Common myeloid progenitor, CD34-positive (primary cell): ENCODE data around the gene THBS4.
A peak's percentile ranks its signal among the peaks of the same experiment; 100 is the strongest.

Experiments
- CTCF ChIA-PET: fragments of 350-600 bp; sonication (Branson Sonifier 250); formaldehyde crosslinking; loops from one replicate; lab custom pipeline; 2021; ENCODE audit warnings: antibody characterized with exemption; lab: Charles Lee
- POLR2A ChIA-PET: fragments of 350-600 bp; sonication (Branson Sonifier 250); formaldehyde crosslinking; loops from one replicate; lab custom pipeline; 2021; ENCODE audit warnings: antibody characterized with exemption; lab: Charles Lee
- DNase-seq, 3 donors: peaks; one replicate each; pipeline versions ENCODE4 v3.0.0 to v3.0.0-alpha.2; 2013
- H3K27ac ChIP-seq, 2 experiments: 1 replicate in 1 of 2; 2 replicates in 1 of 2; pipeline ENCODE4 v1.7.0; 2013; ENCODE audit warnings: inconsistent platforms in 2 of 2, low read length in 2 of 2, mild to moderate bottlenecking in 2 of 2, low read depth in 1 of 2, moderate library complexity in 1 of 2; ENCODE audit not compliant: severe bottlenecking in 2 of 2, insufficient read depth in 1 of 2, poor library complexity in 1 of 2
- H3K27me3 ChIP-seq, 5 experiments: replicated peaks in 2 of 5; 1 replicate in 3 of 5; 2 replicates in 2 of 5; pipeline versions ENCODE4 v1.6.1 to v1.7.0; 2013; ENCODE audit warnings: low read length in 4 of 5, mild to moderate bottlenecking in 2 of 5, moderate library complexity in 2 of 5, inconsistent platforms in 1 of 5; ENCODE audit not compliant: insufficient read depth in 5 of 5, control insufficient read depth in 4 of 5
- H3K36me3 ChIP-seq, 4 experiments: 1 replicate in 2 of 4; 2 replicates in 2 of 4; pipeline versions ENCODE4 v1.6.1 to v1.7.0; 2013; ENCODE audit warnings: low read length in 3 of 4, control low read depth in 1 of 4, mild to moderate bottlenecking in 1 of 4; ENCODE audit not compliant: control insufficient read depth in 4 of 4, insufficient read depth in 4 of 4
- H3K4me1 ChIP-seq, 4 experiments: 1 replicate in 3 of 4; 2 replicates in 1 of 4; pipeline versions ENCODE4 v1.6.1 to v1.7.1; 2013; ENCODE audit warnings: low read length in 3 of 4, mild to moderate bottlenecking in 3 of 4, control low read depth in 1 of 4, inconsistent platforms in 1 of 4, moderate library complexity in 1 of 4; ENCODE audit not compliant: control insufficient read depth in 4 of 4, insufficient read depth in 4 of 4; ENCODE audit errors: control extremely low read depth in 1 of 4
- H3K4me3 ChIP-seq, 7 experiments: 1 replicate in 4 of 7; 2 replicates in 3 of 7; pipeline versions ENCODE4 v1.5.1 to v1.7.0; 2013; ENCODE audit warnings: mild to moderate bottlenecking in 7 of 7, low read length in 6 of 7, moderate library complexity in 6 of 7, inconsistent platforms in 2 of 7, low read depth in 2 of 7, control low read depth in 1 of 7; ENCODE audit not compliant: insufficient read depth in 4 of 7, control insufficient read depth in 1 of 7; ENCODE audit errors: extremely low read depth in 1 of 7
- H3K9me3 ChIP-seq, 5 experiments: 1 replicate in 4 of 5; 2 replicates in 1 of 5; pipeline versions ENCODE4 v1.6.1 to v1.7.1; 2013; ENCODE audit warnings: low read length in 4 of 5, mild to moderate bottlenecking in 2 of 5, inconsistent platforms in 1 of 5, low read depth in 1 of 5, moderate library complexity in 1 of 5; ENCODE audit not compliant: control insufficient read depth in 4 of 5, insufficient read depth in 2 of 5; ENCODE audit errors: control extremely low read depth in 1 of 5
- WGBS: methylation state at CpG from one replicate; pipeline ENCODE4 v1.1.5; 2013; ENCODE audit not compliant: insufficient coverage; 5-methylcytosine and 5-hydroxymethylcytosine counted together

THBS4 gene

DNA sequence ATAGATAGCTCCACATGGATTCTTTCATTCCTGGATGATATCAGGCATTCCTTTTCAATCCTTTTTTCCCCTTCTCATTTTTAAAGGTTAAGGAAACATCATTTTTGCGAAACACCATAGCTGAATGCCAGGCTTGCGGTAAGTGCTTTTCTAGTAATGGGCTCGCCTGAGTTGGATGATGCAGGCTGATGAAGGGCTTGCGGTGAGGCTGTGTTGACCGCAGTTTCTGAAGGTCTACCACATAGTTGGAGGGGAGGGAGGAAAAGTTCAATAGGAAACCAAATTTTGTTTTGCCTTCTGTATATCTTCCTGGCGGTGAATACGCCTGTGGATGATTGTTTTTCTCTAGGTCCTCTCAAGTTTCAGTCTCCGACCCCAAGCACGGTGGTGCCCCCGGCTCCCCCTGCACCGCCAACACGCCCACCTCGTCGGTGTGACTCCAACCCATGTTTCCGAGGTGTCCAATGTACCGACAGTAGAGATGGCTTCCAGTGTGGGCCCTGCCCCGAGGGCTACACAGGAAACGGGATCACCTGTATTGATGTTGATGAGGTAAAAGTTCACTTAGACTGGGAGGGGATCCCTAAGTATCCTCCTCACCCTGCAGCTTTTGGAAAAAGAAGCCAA lies 24.3 kb downstream of the THBS4 start:
- no peaks in the 10 kb centered on the region for H3K36me3 ChIP-seq
- ChIA-PET POLR2A (no interaction called here), CTCF (interaction anchor here (2.0 kb wide), 1 partner anchor 33 kb away, joined by 4 read pairs; no protein-coding TSS in a partner anchor)
- H3K4me3 ChIP-seq: no peak overlapping the region
- no peak for DNase-seq
- no peaks in the 10 kb centered on the region for H3K9me3 ChIP-seq
- H3K27ac ChIP-seq: no peak overlapping the region
- H3K4me1 ChIP-seq: no peaks in the 10 kb centered on the region
- H3K27me3 ChIP-seq: peaks cover 0 to 2% (median 0%) of the 10 kb centered on the region in 5 experiments
- WGBS: 99% methylated on average over 18 of the region's 18 CpGs

DNA sequence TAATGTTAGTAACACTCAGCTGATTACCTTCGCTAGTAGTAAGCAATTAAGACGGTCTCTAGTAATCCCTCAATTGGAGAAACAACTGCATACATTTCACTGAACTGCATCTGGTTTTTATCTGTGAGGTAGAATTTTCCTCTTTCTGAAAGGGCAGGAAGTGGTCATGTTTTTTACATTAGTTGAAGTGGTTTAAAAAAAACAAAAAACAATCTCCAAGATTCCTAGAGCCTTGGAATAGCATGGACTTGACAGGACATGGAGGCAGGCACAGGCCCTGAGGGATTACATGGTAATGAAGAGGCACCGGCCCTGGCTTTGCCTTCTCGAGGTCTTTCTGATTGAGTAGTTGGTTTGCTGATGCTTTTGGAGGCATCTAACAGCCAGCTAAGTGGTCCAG lies 25.8 kb downstream of the THBS4 start:
- H3K9me3 ChIP-seq: no peaks in the 10 kb centered on the region
- DNase-seq: no peak
- peaks cover 0 to 2% (median 0%) of the 10 kb centered on the region in 5 experiments for H3K27me3 ChIP-seq
- ChIA-PET POLR2A (no interaction called here), CTCF (no interaction called here)
- no peak overlapping the region for H3K4me3 ChIP-seq
- no peaks in the 10 kb centered on the region for H3K4me1 ChIP-seq
- H3K27ac ChIP-seq: no peak overlapping the region
- WGBS: 100% methylated on average over 1 of the region's 4 CpGs
- H3K36me3 ChIP-seq: no peaks in the 10 kb centered on the region

DNA sequence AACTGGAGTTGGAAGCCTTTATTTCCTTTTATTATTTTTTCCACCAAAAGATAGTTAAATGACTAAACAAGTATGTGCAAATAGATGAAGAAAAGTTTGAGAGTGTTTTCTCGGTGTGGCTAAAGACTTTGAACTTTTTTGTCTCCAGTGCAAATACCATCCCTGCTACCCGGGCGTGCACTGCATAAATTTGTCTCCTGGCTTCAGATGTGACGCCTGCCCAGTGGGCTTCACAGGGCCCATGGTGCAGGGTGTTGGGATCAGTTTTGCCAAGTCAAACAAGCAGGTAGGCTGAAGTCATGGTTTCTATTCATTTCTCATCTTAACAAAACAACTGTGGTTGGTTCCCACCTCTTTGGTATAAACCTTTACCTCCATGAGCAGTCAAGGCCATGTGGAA lies 26.4 kb downstream of the THBS4 start:
- H3K4me3 ChIP-seq: no peak overlapping the region
- no peak overlapping the region for H3K27ac ChIP-seq
- DNase-seq: no peak
- no peaks in the 10 kb centered on the region for H3K4me1 ChIP-seq
- peaks cover 0 to 2% (median 0%) of the 10 kb centered on the region in 5 experiments for H3K27me3 ChIP-seq
- WGBS: 92% methylated on average over 4 of the region's 4 CpGs
- no peaks in the 10 kb centered on the region for H3K9me3 ChIP-seq
- no peaks in the 10 kb centered on the region for H3K36me3 ChIP-seq
- ChIA-PET POLR2A (no interaction called here), CTCF (no interaction called here)

DNA sequence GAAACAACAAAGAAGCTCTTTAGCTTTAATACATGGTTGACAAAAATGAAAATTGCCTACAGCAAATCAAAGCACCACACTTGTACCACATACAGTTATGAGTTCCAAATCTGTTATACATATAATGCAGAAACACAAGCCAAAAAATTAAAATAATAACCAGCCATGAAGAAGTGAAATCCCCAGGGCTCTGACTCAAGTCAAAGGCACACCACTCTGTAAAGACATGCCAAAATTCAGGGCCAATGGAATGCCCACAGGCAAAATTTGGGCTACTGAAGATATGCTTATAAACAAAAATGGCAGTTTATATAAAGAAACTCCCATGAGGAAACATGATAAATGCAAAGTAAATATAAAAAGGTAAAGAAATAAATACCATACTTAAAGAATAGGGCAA lies 29.0 kb downstream of the THBS4 start:
- H3K4me3 ChIP-seq: no peak overlapping the region
- ChIA-PET CTCF (no interaction called here), POLR2A (interaction anchor here (0.7 kb wide), 1 partner anchor 15 kb away, joined by 3 read pairs; no protein-coding TSS in a partner anchor)
- H3K27ac ChIP-seq: no peak overlapping the region
- H3K27me3 ChIP-seq: peaks cover 0 to 2% (median 0%) of the 10 kb centered on the region in 5 experiments
- DNase-seq: no peak
- H3K9me3 ChIP-seq: no peaks in the 10 kb centered on the region
- peaks cover 0 to 2% (median 1%) of the 10 kb centered on the region in 4 experiments for H3K4me1 ChIP-seq
- H3K36me3 ChIP-seq: no peaks in the 10 kb centered on the region

DNA sequence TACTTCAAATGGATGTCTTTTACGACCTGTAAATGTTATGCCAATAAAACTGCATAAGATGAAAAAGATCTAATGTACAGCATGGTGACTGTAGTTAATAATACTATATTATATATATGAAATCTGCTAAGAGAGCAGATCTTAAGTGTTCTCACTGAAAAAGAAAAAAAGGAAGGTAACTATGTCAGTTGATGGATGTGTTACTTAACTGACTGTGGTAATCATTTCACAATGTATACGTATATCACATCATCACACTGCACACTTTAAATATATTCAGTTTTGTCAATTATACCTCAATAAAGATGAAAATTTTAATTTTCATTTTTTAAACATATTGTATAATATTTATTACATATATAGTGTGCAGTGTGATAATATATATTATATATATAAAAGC lies 31.9 kb downstream of the THBS4 start:
- POLR2A ChIA-PET: no interaction called here
- peaks cover 0 to 4% (median 0%) of the 10 kb centered on the region in 5 experiments for H3K27me3 ChIP-seq
- no peaks in the 10 kb centered on the region for H3K36me3 ChIP-seq
- no peak overlapping the region for H3K27ac ChIP-seq
- CTCF ChIA-PET: no interaction called here
- H3K4me3 ChIP-seq: no peak overlapping the region
- peak in 1 of 3 donors; percentile 4 for DNase-seq
- no CpG with 5 or more reads among the region's 2 CpGs for WGBS
- peaks cover 0 to 11% (median 1%) of the 10 kb centered on the region in 4 experiments for H3K4me1 ChIP-seq
- no peaks in the 10 kb centered on the region for H3K9me3 ChIP-seq

DNA sequence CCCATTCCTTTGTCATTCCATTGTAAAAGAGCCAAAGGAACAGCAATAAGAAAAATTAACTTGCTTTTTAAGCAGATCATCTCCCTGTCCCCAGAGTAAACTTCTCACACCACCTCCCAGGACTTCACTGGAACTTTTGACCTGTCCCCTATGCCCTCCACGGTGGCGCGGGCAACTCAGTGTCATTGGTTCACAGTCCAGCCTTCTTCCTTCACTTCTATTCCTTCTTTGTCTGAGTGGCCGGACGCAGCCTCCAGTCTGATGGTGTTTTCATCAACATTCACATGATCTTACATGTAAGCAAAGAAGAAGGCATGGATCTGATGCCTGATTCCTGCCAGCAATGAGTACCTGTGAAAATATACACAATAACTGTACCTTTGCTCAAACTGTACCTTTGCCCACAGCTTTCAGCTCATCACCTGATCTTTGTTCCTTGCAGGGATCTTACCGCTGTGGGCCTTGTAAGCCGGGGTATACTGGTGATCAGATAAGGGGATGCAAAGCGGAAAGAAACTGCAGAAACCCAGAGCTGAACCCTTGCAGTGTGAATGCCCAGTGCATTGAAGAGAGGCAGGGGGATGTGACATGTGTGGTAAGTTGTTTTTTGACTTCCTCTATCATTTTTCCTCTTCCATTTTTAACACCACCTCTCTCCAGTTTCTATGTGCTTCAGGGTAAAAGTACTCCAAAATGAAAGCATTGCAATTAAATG lies 32.5 kb downstream of the THBS4 start:
- ChIA-PET CTCF (no interaction called here), POLR2A (no interaction called here)
- no peaks in the 10 kb centered on the region for H3K9me3 ChIP-seq
- H3K27ac ChIP-seq: no peak overlapping the region
- peaks cover 0 to 11% (median 1%) of the 10 kb centered on the region in 4 experiments for H3K4me1 ChIP-seq
- no peaks in the 10 kb centered on the region for H3K36me3 ChIP-seq
- H3K4me3 ChIP-seq: no peak overlapping the region
- H3K27me3 ChIP-seq: peaks cover 0 to 4% (median 0%) of the 10 kb centered on the region in 5 experiments
- DNase-seq: no peak
- 98% methylated on average over 6 of the region's 8 CpGs for WGBS

DNA sequence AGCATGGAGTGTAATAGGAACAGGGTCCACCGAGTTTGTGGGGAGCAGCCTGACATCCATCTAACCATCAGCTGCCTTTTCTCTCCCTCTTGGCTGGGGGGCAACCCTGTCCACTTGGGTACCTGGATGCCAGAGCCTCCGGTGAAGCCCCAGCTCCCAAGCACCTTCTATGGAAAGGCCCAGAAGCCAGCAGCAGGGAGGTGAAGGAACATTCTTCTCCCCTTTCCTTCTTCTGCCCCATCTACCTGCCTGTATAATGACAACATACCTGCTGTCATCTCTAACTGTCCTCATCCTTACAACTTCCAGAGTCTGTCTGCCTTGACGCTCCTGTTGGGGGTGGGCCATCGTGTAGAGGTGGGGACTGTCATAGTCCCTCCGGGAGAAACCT lies 33.1 kb downstream of the THBS4 start:
- 100% methylated on average over 5 of the region's 5 CpGs for WGBS
- ChIA-PET CTCF (no interaction called here), POLR2A (no interaction called here)
- no peaks in the 10 kb centered on the region for H3K9me3 ChIP-seq
- no peak overlapping the region for H3K27ac ChIP-seq
- H3K36me3 ChIP-seq: no peaks in the 10 kb centered on the region
- DNase-seq: no peak
- no peak overlapping the region for H3K4me3 ChIP-seq
- peaks cover 0 to 4% (median 0%) of the 10 kb centered on the region in 5 experiments for H3K27me3 ChIP-seq
- peaks cover 0 to 11% (median 1%) of the 10 kb centered on the region in 4 experiments for H3K4me1 ChIP-seq
